ENCODE data around the gene SEMA6C. TPM values are rescaled to one million over a fixed set of nuclear protein-coding genes. Genes with fewer than 3 reads are reported as not detected.
"Not testable (repeated sequence)": the region's sequence is repeated elsewhere in the genome, so short reads cannot be mapped to it uniquely, and the experiment has no call there.

SEMA6C gene, protein sequence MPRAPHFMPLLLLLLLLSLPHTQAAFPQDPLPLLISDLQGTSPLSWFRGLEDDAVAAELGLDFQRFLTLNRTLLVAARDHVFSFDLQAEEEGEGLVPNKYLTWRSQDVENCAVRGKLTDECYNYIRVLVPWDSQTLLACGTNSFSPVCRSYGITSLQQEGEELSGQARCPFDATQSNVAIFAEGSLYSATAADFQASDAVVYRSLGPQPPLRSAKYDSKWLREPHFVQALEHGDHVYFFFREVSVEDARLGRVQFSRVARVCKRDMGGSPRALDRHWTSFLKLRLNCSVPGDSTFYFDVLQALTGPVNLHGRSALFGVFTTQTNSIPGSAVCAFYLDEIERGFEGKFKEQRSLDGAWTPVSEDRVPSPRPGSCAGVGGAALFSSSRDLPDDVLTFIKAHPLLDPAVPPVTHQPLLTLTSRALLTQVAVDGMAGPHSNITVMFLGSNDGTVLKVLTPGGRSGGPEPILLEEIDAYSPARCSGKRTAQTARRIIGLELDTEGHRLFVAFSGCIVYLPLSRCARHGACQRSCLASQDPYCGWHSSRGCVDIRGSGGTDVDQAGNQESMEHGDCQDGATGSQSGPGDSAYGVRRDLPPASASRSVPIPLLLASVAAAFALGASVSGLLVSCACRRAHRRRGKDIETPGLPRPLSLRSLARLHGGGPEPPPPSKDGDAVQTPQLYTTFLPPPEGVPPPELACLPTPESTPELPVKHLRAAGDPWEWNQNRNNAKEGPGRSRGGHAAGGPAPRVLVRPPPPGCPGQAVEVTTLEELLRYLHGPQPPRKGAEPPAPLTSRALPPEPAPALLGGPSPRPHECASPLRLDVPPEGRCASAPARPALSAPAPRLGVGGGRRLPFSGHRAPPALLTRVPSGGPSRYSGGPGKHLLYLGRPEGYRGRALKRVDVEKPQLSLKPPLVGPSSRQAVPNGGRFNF
- 57.6 TPM for total RNA-seq
- long read RNA-seq, transcript SEMA6C-204 (19 exons, 3,892 nt): major isoform, 7 of 25 reads
- long read RNA-seq, partial matches to known transcripts: 2 of 25 reads
- long read RNA-seq, other reads (novel, unspliced or antisense): 16 of 25 reads

DNA sequence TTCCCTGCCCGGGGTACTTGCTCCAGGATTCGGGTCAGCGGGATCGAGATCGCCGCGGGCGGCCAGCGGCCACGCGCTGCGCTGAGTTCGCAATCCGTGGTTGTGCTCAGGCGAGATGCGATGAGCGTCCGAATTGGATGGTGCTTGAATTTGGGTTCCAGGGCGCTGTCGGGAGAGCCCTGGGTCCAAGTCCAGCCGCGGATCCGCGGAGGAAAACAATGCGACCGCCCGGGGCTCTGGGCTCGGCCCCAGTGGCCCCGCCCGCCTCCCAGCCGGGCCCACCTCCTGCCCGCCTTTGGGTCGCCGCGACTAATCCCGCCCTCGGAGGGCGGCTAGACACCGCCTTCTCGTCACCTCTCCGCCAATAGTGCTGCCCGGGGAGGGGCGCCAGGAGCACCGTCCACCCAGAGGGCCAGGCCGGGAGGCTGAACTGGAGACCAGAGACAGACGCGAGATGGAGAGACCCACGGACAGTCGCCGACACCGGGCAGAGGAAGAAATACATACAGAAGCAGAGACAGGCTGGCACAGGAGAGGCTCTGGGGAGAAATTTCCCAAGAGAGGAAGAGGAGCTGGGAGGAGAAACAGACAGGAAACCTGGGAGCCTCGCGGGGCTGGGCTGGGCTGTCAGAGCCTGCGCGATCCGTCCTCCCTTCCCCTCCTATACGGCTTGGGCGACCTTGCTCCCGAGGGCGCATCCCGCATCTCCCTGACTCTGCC is at the start of gene SEMA6C:
Gene SEMA6C, minus strand, starts transcription at position 220 of the 720 bp plus-strand sequence. CDS start 4,010 bp downstream, outside the sequence.
- ATAC-seq: peak; percentile 97
- intact Hi-C loops (cut with DNase I): loop anchor here (1.0 to 10.0 kb wide), 3 partner anchors 19 to 272 kb away; partner anchors contain the start of genes ARNT and LYSMD1
- DNase-seq (ENCODE audit: missing footprints): peak; percentile 98

DNA sequence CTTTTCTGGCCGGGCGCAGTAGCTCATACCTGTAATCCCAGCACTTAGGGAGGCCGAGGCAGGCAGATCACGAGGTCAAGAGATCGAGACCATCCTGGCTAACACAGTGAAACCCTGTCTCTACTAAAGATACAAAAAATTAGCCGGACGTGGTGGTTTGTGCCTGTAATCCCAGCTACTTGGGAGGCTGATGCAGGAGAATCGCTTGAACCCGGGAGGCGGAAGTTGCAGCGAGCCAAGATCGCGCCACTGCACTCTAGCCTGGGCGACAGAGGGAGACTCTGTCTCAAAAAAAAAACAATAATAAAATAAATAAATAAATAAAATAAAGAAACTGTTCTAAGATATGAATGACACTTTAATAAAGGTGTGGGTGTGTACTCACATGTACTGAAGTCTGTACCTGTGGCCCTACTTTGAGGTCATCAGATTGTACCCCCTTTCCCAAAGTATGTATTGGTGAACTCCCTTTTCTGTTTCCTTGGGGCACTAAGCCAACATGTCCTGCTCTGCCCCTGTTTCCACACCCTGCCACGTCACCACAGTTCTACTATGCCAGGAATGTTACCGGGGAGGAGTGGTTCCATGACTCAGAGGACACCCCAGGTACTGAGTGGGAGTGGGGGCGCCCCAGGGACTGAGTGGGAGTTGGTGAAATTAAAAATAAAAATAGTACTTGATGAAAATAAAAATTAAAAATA is 48.6 kb upstream of the SEMA6C start:
- ATAC-seq: not testable (repeated sequence)
- peak; percentile 72 for DNase-seq (ENCODE audit: missing footprints)
- intact Hi-C loops (cut with DNase I): loop anchor here (5.0 kb wide), 1 partner anchor 132 kb away; the partner anchor contains the start of gene PI4KB

DNA sequence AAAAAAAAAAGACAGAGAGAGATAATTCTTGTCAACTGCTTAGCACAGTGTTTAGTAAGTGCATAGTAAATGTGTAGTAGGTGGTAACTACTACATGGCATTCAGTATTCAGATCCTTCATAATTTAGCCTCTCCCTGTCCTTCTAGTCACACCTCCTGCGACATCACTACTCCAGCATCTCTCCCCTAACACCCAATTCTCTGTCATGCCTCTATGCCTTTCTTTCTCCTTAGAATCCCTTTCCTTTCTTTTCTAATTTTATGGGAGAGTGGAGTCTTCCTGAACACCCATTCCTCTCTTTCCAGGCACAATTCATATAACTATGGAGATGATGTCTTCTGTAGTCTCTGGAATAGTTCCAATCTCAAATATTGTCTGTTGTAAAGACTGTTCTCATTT is 47.4 kb upstream of the SEMA6C start:
- intact Hi-C loops (cut with DNase I): no loop called here
- no peak for DNase-seq (ENCODE audit: missing footprints)
- ATAC-seq: no peak

DNA sequence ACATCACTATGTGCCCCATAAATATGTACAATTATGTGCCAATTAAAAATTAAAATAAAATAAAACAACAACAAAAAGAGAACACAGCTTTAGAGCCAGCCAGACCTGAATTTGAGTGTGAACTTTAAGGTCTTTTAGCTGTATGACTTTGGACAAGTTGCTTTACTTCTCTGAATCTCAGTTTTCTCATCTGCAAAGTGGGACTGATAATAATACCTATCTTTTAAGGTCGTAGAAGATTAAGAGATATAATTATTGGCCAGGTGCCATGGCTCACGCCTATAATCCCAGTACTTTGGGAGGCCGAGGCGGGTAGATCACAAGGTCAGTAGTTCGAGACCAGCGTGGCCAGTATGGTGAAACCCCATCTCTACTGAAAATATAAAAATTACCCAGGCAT is 46.9 kb upstream of the SEMA6C start:
- no peak for DNase-seq (ENCODE audit: missing footprints)
- intact Hi-C loops (cut with DNase I): no loop called here
- ATAC-seq: no peak

DNA sequence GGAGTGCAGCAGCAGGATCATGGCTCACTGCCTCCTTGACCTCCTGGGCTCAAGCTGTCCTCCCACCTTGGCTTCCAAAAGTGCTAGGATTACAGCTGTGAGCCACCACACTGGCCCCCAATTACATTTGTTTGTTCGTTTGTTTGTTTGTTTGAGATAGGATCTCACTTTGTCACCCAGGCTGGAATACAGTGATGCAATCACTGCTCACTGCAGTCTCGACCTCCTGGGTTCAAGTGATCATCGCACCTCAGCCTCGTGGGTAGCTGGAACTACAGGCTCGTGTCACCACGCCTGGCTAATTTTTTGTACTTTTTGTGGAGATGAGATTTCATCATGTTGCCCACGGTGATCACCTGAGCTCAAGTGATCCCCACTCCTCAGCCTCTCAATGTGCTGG is 45.6 kb upstream of the SEMA6C start:
- ATAC-seq (no peak), DNase-seq (ENCODE audit: missing footprints) (no peak)
- intact Hi-C loops (cut with DNase I): no loop called here

DNA sequence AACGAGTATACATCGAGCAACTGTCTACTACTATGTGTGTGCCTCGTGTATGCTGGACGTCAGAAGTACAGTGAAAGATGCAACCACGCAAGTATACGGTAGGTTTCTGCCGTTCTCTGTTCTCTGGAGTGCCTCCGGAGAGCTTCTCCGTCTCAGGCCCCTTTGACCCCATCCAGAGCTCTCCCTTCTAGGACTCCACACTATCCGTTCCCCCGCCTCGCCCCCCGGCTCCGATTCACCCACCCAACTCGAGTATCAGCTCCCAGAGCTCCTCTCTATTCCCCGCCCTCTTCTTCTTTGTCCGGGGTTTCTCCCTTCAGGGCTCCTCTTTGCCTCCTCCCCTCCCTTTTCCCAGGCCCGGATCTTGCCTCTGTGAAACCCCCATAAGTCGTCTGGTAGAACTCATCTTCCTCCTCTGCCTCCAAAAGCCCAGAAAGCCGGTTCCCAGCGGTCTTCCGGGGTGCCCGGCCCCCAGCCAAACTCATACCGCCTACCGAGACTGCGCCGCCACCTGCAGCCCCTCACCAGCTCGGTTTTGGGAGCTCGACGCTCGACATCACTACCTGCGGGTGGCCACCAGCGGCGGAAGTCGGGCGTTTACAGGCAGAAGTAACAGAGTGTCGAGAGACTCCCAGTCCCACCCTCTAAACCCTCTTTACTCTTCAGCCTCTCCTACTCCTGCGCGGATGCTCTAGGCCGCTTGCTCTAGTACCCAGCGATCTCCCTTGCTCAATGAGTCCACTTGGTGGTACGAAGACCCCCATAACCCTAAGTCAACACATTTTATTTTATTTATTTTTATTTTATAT is 43.4 kb upstream of the SEMA6C start, which contains the start of gene VPS72:
Gene VPS72, minus strand, starts transcription at position 561 of the 809 bp plus-strand sequence. Its CDS starts 76 bp downstream, at position 485.
- DNase-seq (ENCODE audit: missing footprints) (peak; percentile 92), ATAC-seq (peak; percentile 98)
- intact Hi-C loops (cut with DNase I): no loop called here

DNA sequence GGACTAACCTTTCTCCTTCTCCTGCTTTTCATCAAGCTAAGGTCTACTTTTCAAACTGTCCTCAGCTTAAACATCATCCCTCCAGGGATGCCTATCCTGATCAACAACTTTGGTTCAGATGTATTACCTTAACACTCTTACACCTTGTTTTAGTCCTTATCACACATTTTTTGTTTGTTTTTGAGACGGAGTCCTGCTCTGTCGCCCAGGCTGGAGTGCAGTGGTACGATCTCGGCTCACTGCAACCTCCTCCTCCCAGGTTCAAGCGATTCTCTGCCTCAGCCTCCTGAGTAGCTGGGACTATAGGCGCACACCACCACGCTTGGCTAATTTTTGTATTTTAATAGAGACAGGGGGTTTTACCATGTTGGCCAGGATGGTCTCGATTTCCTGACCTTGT is 42.2 kb upstream of the SEMA6C start:
- DNase-seq (ENCODE audit: missing footprints); ATAC-seq; intact Hi-C loops (cut with DNase I): not testable (repeated sequence)

DNA sequence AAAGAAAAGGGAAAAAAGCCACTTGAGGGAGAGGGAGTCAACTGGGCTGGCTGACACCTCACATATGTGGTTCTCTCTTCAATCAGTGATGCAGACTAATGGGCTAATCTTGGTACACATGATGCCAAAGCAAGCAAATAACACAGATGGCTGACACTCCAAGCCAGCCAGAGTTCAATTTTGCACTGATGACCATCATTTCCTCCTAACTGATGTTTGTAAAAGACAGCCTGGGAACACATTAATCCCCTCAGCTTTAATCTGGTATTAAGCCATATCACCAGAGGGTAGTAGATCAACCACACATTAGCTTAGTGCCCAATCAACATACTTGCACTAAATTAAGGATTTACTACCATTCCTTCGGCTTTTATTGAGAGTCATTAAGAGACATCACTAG is 40.8 kb upstream of the SEMA6C start:
- no peak for DNase-seq (ENCODE audit: missing footprints)
- no peak for ATAC-seq
- intact Hi-C loops (cut with DNase I): no loop called here

DNA sequence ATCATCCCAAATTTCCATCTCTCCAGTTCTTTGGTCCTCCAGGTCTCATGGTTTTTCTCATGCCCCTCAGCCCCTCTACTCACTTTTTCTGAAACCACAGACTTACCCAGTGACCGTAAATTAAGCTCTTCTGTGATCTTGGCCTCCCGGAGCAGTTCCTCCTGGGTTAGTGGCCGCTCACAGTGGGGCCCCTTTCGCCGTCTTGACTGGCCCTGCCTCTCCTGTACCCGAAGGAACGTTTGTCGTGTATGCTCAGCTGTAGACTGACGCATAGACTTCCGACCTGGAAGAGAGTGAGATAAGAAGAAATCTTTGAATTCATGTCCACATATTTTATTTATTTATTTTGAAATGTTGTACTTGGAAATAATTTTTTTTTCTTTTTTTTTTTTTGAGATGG is 37.8 kb upstream of the SEMA6C start:
- intact Hi-C loops (cut with DNase I): no loop called here
- ATAC-seq: no peak
- no peak for DNase-seq (ENCODE audit: missing footprints)

DNA sequence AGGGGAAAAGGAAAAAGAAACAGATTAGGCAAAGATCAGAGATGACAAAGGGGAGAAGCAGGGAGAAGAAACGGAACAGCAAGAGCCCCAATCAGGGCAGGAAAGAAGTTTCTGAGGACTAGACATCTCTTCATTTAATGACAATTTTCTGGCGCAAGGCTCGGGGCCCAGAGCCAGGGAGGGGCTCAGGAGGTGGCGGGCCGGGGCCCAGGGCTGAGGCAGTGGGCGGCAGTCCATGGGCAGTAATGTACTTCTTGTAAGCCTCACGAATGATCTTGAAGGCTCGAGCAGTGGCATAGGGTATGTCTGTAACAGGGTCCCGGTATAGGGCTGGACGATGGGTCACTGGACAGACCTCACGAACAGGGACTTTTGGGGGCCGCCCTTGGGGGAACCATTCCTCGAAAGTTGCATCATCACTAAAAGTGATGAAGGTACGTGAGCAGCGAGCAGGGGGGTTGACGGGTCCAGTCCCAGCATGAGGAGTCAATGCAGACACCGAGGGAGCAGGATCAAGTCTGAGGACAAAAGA is 30.1 kb upstream of the SEMA6C start:
- no peak for DNase-seq (ENCODE audit: missing footprints)
- intact Hi-C loops (cut with DNase I): no loop called here
- no peak for ATAC-seq

DNA sequence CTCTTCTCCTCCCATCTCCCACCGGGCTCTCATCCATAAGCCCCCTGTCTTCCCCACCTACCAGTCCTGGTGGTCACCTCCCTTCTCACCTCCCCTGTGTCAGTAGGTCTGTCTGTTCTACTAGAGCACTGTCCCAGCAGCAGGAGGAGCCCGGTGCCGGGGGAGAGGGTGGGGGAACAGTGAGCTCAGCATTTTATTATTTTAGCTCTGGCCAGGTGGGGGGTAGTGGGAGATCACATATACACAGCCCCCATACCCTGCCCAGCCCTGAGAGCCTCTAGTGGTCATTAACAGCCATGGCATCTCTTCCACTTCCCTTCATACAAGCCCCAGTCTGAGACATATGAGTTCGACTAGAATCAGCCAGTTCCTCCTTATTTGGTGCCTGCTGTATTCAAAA is 29.4 kb upstream of the SEMA6C start, which contains the start of gene TMOD4:
Gene TMOD4, minus strand, starts transcription at position 119 of the 400 bp plus-strand sequence. CDS start 1,106 bp downstream, outside the sequence.
- DNase-seq (ENCODE audit: missing footprints) (no peak), ATAC-seq (peak; percentile 48)
- intact Hi-C loops (cut with DNase I): no loop called here

DNA sequence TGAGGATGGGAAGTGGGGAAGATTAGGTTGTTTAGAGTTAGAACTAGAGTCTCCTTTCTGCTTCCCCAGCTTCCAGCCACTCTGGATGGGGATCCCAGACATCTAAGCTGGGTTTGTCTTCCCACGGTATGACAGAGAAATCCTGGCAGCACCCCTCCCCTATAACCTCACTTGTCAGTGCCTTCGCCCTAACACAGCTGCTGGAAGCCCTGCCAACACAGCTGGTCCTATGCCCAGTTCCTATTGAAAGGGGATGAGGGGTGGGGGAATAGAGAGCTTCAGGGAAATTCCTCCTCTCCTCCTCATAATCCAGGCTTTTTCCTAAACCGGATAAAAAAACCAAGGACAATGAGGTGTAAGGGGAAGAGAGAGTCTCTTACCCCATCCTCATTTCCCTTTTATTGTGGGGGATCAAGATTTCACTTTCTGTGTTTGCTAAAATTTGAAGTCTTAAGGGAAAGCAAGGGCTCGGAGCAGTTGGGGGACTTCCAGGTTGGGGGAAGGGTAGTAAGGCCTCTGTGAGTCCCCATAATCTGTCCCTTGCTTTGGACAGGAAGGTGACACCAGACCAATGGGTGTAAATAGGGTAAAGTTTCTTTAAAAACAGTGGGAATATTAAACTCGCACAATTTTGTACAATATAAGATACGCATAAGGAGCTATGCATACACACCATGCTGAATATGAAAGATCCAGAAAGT is 28.8 kb upstream of the SEMA6C start:
- ATAC-seq: peak; percentile 49
- intact Hi-C loops (cut with DNase I): no loop called here
- no peak for DNase-seq (ENCODE audit: missing footprints)

DNA sequence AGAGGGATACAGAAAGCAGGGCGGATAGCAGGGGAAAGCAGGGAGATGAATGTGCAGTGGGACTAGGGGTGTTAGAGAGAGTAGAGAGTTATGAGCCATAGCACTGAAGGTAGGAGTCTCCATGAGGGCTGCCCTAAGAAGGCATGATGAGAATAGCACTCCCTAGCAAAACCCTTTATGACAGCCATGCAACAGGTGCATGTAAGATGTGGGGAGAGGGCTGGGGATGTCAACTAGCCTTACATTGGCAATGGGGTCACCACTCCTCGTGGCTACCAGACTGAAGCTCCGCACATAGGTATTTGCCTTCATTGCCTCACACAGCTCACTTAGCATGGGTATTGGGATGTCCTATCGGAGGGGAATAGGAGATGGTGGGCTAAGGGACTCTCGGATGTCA is 24.8 kb upstream of the SEMA6C start:
- intact Hi-C loops (cut with DNase I): no loop called here
- no peak for ATAC-seq
- no peak for DNase-seq (ENCODE audit: missing footprints)

DNA sequence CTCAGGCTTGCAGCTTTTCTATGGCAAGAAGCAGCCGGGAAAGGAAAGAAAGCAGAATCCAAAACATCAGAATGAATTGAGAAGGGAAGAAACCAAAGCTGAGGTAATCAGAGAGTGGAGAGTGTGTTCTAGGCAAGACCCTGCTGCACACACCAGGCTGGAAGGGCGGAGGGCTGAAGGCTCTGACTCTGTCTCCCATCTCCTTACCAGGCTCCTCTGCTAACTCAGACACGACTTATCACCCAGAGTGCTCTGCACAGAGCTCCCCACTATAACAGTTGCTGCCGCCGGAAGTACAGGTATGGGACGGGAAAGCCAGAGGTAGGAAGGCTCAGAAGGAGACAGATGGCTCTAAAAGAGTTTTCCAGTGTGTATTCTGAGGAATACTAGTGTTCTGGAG is 20.7 kb upstream of the SEMA6C start:
- ATAC-seq: no peak
- intact Hi-C loops (cut with DNase I): no loop called here
- DNase-seq (ENCODE audit: missing footprints): no peak

DNA sequence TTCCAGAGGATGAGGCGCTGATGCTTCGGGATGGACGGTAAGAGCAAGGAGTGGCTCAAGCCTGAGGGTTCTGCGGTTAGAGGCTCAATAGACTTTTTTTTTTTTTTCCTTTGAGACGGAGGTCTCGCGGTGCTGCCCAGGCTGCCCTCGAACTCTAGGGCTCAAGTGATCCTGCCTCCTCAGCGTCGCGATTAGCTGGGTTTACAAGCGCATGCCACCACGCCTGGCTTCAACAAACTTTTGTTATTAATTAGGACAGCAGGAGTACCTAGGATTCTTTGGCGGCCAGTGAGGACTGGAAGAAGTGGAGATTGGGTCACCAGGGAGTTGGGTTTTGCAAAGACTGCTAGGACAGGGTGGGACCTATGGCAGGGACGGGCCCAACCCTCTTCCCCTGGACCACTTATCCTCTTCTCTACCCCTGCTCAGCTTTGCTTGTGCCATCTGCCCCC is 20.1 kb upstream of the SEMA6C start:
- DNase-seq (ENCODE audit: missing footprints) (no peak), ATAC-seq (no peak)
- intact Hi-C loops (cut with DNase I): no loop called here

All from Right ventricle myocardium inferior (tissue), 1 donor.